Colonic mucosa (tissue), 4 donors: ENCODE results near the gene DTWD2. TPM values are rescaled to one million over a fixed set of nuclear protein-coding genes. Genes with fewer than 3 reads are reported as not detected.
"Not testable (repeated sequence)": the region's sequence is repeated elsewhere in the genome, so short reads cannot be mapped to it uniquely, and the experiment has no call there.

Source experiments
- DNase-seq: peaks from one replicate; pipeline ENCODE4 v3.0.0-alpha.2; 2020
- H3K27ac ChIP-seq: fragments of 200-600 bp; one replicate; pipeline ENCODE4 v1.8.0; 2021
- H3K27me3 ChIP-seq: fragments of 200-600 bp; one replicate; pipeline ENCODE4 v1.8.0; 2021
- H3K36me3 ChIP-seq: fragments of 200-600 bp; one replicate; pipeline ENCODE4 v1.8.0; 2021
- H3K4me1 ChIP-seq: fragments of 200-600 bp; one replicate; pipeline ENCODE4 v1.8.0; 2021; ENCODE audit warnings: mild to moderate bottlenecking
- H3K4me3 ChIP-seq: fragments of 200-600 bp; one replicate; pipeline ENCODE4 v1.8.0; 2021
- H3K9ac ChIP-seq, 2 donors: one replicate each; pipeline ENCODE4 v1.7.0; 2013; ENCODE audit warnings: control low read depth in 2 of 2, low read depth in 2 of 2, low read length in 2 of 2
- H3K9me3 ChIP-seq: fragments of 200-600 bp; one replicate; pipeline ENCODE4 v1.8.0; 2021
- intact Hi-C: fragments of 100-400 bp; cut with DNase I; formaldehyde crosslinking; loops from one replicate; pipeline ENCODE4 v1.14.1; 2022
- total RNA-seq, 2 donors: library from RNA; stranded (reverse); fragmentation: NEBNext Ultra II Directional in 1 of 2; extraction: Animal tissue kit (Norgen Biotek cat#: 25700) in 1 of 2; gene quantifications; one replicate each; pipeline ENCODE4 v1.2.1, GENCODE V29; 2021
- TF ChIP-seq, protein P1 (sequence below): fragments of 200-600 bp; IDR thresholded peaks from one replicate; pipeline ENCODE4 v1.8.0; 2022; ENCODE audit warnings: antibody characterized with exemption, mild to moderate bottlenecking
- donor health status: healthy.
- donor health status: DM: no; HTN: no; CAD: no.
- donor health status: DM: no; HTN: no; CAD: no.

Gene DTWD2
- total RNA-seq, 2 donors from 2014 or later, result 7.5 to 11.7 TPM

DNA sequence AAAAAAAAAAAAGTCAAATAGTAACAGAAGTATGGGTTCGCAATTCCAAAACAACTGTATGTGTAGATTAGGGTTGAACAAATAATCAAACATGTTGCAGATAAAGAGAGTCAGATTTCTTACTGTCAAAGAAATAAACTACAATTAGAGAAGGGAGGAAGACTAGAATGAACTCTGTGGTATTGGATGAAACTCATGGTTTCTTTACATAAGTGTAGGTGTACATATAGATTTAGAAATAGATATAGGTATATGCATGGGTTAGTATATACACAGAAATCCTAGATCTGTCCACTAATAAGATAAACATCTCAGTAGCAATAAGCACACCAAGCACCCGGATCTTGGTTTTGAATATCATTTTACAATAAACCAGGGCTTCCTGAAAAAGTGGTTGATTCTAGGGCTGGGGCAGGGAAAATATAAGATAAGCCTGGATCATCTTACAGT, 21.3 kb downstream of the DTWD2 start:
- no peaks in the 10 kb centered on the region for H3K4me1 ChIP-seq
- H3K9me3 ChIP-seq, result no peaks in the 10 kb centered on the region
- H3K36me3 ChIP-seq, result no peaks in the 10 kb centered on the region
- H3K9ac ChIP-seq, result no peak overlapping the region
- DNase-seq, result no peak
- intact Hi-C loops, result no loop called here
- TF ChIP-seq, protein P1, sequence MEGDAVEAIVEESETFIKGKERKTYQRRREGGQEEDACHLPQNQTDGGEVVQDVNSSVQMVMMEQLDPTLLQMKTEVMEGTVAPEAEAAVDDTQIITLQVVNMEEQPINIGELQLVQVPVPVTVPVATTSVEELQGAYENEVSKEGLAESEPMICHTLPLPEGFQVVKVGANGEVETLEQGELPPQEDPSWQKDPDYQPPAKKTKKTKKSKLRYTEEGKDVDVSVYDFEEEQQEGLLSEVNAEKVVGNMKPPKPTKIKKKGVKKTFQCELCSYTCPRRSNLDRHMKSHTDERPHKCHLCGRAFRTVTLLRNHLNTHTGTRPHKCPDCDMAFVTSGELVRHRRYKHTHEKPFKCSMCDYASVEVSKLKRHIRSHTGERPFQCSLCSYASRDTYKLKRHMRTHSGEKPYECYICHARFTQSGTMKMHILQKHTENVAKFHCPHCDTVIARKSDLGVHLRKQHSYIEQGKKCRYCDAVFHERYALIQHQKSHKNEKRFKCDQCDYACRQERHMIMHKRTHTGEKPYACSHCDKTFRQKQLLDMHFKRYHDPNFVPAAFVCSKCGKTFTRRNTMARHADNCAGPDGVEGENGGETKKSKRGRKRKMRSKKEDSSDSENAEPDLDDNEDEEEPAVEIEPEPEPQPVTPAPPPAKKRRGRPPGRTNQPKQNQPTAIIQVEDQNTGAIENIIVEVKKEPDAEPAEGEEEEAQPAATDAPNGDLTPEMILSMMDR, result no peak
- no peak overlapping the region for H3K4me3 ChIP-seq
- no peak overlapping the region for H3K27ac ChIP-seq
- no peaks in the 10 kb centered on the region for H3K27me3 ChIP-seq

DNA sequence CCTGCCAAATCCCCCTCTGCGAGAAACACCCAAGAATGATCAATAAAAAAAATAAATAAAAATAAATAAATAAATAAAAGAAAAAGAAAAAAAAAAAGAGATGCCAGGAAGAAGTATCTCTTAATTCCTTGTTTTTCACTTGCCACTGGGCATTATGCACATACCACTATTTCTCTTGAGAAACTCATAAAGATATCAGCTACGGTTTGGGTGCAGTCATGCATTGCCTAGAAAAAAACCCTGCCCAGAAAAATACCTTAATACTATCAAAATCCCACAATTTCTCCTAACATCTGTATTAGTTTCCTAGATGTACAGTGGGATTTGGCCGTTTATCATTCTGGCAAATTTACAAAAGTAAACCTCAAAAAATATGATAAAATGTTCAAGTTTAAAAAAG, 22.5 kb downstream of the DTWD2 start:
- TF ChIP-seq, protein P1, result no peak
- intact Hi-C loops, result no loop called here
- H3K9me3 ChIP-seq, result no peaks in the 10 kb centered on the region
- no peaks in the 10 kb centered on the region for H3K36me3 ChIP-seq
- no peaks in the 10 kb centered on the region for H3K4me1 ChIP-seq
- no peak for DNase-seq
- no peak overlapping the region for H3K27ac ChIP-seq
- H3K9ac ChIP-seq, result no peak overlapping the region
- H3K27me3 ChIP-seq, result no peaks in the 10 kb centered on the region
- H3K4me3 ChIP-seq, result no peak overlapping the region

DNA sequence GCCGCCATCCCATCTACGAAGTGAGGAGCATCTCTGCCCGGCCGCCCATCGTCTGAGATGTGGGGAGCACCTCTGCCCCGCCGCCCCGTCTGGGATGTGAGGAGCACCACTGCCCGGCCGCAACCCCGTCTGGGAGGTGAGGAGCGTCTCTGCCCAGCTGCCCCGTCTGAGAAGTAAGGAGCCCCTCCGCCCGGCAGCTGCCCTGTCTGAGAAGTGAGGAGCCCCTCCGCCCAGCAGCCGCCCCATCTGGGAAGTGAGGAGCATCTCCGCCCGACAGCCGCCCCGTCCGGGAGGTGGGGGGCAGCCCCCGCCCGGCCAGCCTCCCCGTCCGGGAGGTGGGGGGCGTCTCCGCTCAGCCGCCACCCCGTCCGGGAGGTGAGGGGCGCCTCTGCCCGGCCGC, 23.4 kb downstream of the DTWD2 start:
- H3K9ac ChIP-seq, H3K4me1 ChIP-seq, H3K27ac ChIP-seq, intact Hi-C loops, H3K27me3 ChIP-seq, H3K36me3 ChIP-seq, H3K4me3 ChIP-seq, DNase-seq, H3K9me3 ChIP-seq: not testable (repeated sequence)

DNA sequence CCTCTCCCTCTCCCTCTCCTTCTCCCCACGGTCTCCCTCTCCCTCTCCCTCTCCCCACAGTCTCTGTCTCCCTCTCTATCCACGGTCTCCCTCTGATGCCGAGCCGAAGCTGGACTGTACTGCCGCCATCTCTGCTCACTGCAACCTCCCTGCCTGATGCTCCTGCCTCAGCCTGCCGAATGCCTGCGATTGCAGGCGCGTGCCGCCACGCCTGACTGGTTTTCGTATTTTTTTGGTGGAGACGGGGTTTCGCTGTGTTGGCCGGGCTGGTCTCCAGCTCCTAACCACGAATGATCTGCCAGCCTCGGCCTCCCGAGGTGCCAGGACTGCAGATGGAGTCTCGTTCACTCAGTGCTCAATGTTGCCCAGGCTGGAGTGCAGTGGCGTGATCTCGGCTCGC, 24.0 kb downstream of the DTWD2 start:
- H3K4me3 ChIP-seq, H3K9me3 ChIP-seq, DNase-seq, H3K36me3 ChIP-seq, H3K27me3 ChIP-seq, H3K27ac ChIP-seq, intact Hi-C loops, H3K9ac ChIP-seq, H3K4me1 ChIP-seq: not testable (repeated sequence)

DNA sequence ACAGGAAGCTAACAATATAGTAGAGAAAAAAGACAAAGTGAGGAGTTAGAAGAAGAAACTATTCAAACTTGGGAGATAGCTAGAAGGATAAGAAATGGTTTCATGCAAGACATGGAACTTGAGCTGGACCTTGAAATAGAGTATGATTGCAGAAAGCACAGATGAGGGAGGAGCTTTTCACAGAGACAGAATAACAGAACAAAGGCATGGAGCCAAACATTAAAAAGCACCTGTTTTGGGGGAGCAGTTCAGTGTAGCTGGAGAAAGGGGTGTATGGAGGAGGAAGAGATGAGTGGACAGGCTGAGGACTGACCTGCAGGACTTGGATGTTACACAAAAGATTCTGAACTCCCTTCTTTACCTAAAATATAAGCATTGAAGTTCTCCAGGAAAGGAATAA, 25.2 kb downstream of the DTWD2 start:
- no peak overlapping the region for H3K27ac ChIP-seq
- no peaks in the 10 kb centered on the region for H3K27me3 ChIP-seq
- no peaks in the 10 kb centered on the region for H3K4me1 ChIP-seq
- TF ChIP-seq, protein P1, result no peak
- no peaks in the 10 kb centered on the region for H3K9me3 ChIP-seq
- no peak overlapping the region for H3K9ac ChIP-seq
- intact Hi-C loops, result no loop called here
- no peak for DNase-seq
- H3K4me3 ChIP-seq, result no peak overlapping the region
- H3K36me3 ChIP-seq, result no peaks in the 10 kb centered on the region

DNA sequence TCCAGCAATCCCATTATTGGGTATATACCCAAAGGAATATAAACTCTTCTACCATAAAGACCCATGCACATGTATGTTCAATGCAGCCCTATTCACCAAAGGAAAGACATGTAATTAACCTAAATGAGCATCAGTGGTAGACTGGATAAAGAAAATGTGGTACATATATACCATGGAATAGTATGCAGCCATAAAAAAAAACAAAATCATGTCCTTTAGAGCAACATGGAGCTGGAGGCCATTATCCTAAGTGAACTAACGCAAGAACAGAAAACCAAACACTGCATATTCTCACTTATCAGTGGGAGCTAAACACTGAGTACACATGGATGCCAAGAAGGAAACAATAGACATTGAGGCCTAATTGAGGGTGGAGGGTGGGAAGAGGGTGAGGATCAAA, 27.8 kb downstream of the DTWD2 start:
- Histone ChIP-seq H3K4me1 (no peaks in the 10 kb centered on the region), H3K36me3 (no peaks in the 10 kb centered on the region), H3K9ac (no peak overlapping the region), H3K4me3 (no peak overlapping the region), H3K27ac (no peak overlapping the region), H3K27me3 (no peaks in the 10 kb centered on the region), H3K9me3 (no peaks in the 10 kb centered on the region)
- intact Hi-C loops, result no loop called here
- DNase-seq, result no peak
- TF ChIP-seq, protein P1, result no peak

DNA sequence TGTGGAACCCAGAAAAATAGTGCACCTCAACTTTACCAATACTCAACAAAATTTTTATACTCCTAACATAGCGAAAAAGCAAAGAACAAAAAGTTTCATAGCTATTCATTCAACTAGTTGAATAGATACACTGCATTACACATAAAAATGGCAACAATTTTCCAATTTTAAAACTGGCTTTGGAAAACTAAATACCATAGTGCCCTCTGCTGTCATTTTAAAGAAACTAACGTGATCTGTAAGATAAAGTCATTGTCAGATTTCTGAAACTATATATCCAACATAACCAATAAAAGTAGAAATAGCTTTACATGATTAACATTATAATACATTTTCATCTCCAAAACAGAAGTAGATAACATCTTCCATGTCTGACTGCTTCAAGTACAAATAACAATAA, 31.6 kb downstream of the DTWD2 start:
- no peak overlapping the region for H3K4me3 ChIP-seq
- DNase-seq, result no peak
- H3K9ac ChIP-seq, result no peak overlapping the region
- TF ChIP-seq, protein P1, result no peak
- no peaks in the 10 kb centered on the region for H3K36me3 ChIP-seq
- no peaks in the 10 kb centered on the region for H3K4me1 ChIP-seq
- H3K27me3 ChIP-seq, result no peaks in the 10 kb centered on the region
- no peaks in the 10 kb centered on the region for H3K9me3 ChIP-seq
- intact Hi-C loops, result no loop called here
- no peak overlapping the region for H3K27ac ChIP-seq
